H1 (cell line): ENCODE results near the gene CXADR. TPM values are rescaled to one million over a fixed set of nuclear protein-coding genes. Genes with fewer than 3 reads are reported as not detected.
A peak's percentile ranks its signal among the peaks of the same experiment; 100 is the strongest.

Source experiments
- CTCF ChIA-PET: fragments of 300-600 bp; sonication (Branson Sonifier 250); formaldehyde crosslinking; loops from one replicate; lab custom pipeline; 2021; ENCODE audit not compliant: partially characterized antibody; lab: Charles Lee
- POLR2A ChIA-PET: fragments of 300-600 bp; sonication (Branson Sonifier 250); formaldehyde crosslinking; loops from one replicate; lab custom pipeline; 2021; ENCODE audit warnings: inconsistent platforms; ENCODE audit not compliant: partially characterized antibody; lab: Charles Lee
- DNase-seq, 2 experiments: peaks; one replicate each; pipeline versions ENCODE4 v3.0.0 to v3.0.0-alpha.2; 2010 to 2022; ENCODE audit warnings: low spot score in 2 of 2, low read depth in 1 of 2, mixed read lengths in 1 of 2
- FAIRE-seq: peaks from 2 replicates; lab custom pipeline; 2011; peaks lifted over from hg19 to GRCh38; lab: Jason Lieb, UNC
- H2AFZ ChIP-seq: 2 replicates; pipeline ENCODE4 v1.8.1; 2012; ENCODE audit warnings: low read length, inconsistent platforms
- H2AK5ac ChIP-seq: 2 replicates; pipeline ENCODE4 v1.6.1; 2013; ENCODE audit warnings: low read depth, low read length
- H2BK120ac ChIP-seq: replicated peaks from 2 replicates; pipeline ENCODE3; 2013; ENCODE audit warnings: low read depth, low read length, inconsistent platforms
- H2BK12ac ChIP-seq: 2 replicates; pipeline ENCODE4 v1.6.1; 2013; ENCODE audit warnings: low read depth, low read length
- H2BK15ac ChIP-seq: 2 replicates; pipeline ENCODE4 v1.6.1; 2013; ENCODE audit warnings: low read length
- H2BK20ac ChIP-seq: 2 replicates; pipeline ENCODE4 v1.6.1; 2013; ENCODE audit warnings: low read length
- H2BK5ac ChIP-seq: 2 replicates; pipeline ENCODE4 v1.6.1; 2013; ENCODE audit warnings: low read depth, low read length
- H3K14ac ChIP-seq: 2 replicates; pipeline ENCODE4 v1.6.1; 2013; ENCODE audit warnings: inconsistent platforms; ENCODE audit not compliant: insufficient read length
- H3K18ac ChIP-seq: 2 replicates; pipeline ENCODE4 v1.6.1; 2013; ENCODE audit warnings: low read length; ENCODE audit errors: extremely low read depth
- H3K23ac ChIP-seq: 2 replicates; pipeline ENCODE4 v1.6.1; 2013; ENCODE audit warnings: inconsistent platforms; ENCODE audit not compliant: insufficient read length
- H3K23me2 ChIP-seq: 2 replicates; pipeline ENCODE4 v1.6.1; 2013; ENCODE audit warnings: low read depth, low read length
- H3K27ac ChIP-seq: 2 replicates; pipeline ENCODE4 v1.6.1; 2011; ENCODE audit warnings: low read depth, low read length, inconsistent platforms
- H3K27me3 ChIP-seq, 4 experiments: replicated peaks in 1 of 4; 1 replicate in 1 of 4; 2 replicates in 3 of 4; pipeline versions ENCODE4 v1.6.1 to v1.8.1; 2011 to 2013; ENCODE audit warnings: low read length in 3 of 4, mild to moderate bottlenecking in 3 of 4, inconsistent platforms in 2 of 4, mixed read lengths in 2 of 4, moderate library complexity in 1 of 4; ENCODE audit not compliant: control insufficient read depth in 3 of 4, insufficient read depth in 3 of 4; ENCODE audit errors: extremely low read depth in 1 of 4
- H3K36me3 ChIP-seq, 4 experiments: 2 replicates each; pipeline versions ENCODE4 v1.6.1 to v1.8.1; 2011 to 2013; ENCODE audit warnings: mild to moderate bottlenecking in 4 of 4, low read length in 3 of 4, moderate library complexity in 2 of 4, control low read depth in 1 of 4, inconsistent platforms in 1 of 4; ENCODE audit not compliant: insufficient read depth in 4 of 4, control insufficient read depth in 2 of 4
- H3K4ac ChIP-seq: replicated peaks from 2 replicates; pipeline ENCODE3; 2013; ENCODE audit warnings: low read length, low read depth, mixed read lengths, inconsistent platforms; ENCODE audit not compliant: insufficient read length
- H3K4me1 ChIP-seq, 4 experiments: replicated peaks in 1 of 4; 1 replicate in 1 of 4; 2 replicates in 3 of 4; pipeline versions ENCODE4 v1.6.1 to v1.8.1; 2011 to 2013; ENCODE audit warnings: low read length in 3 of 4, inconsistent platforms in 2 of 4, mixed read lengths in 1 of 4; ENCODE audit not compliant: insufficient read depth in 4 of 4, control insufficient read depth in 3 of 4
- H3K4me2 ChIP-seq, 2 experiments: 2 replicates each; pipeline versions ENCODE4 v1.6.1 to v1.8.1; 2011 to 2013; ENCODE audit warnings: low read depth in 2 of 2, low read length in 2 of 2, control low read depth in 1 of 2, inconsistent platforms in 1 of 2, mild to moderate bottlenecking in 1 of 2; ENCODE audit not compliant: insufficient read depth in 1 of 2
- H3K4me3 ChIP-seq, 4 experiments: fragments of 200-600, 300-600 bp in 1 of 4; sonication (generic), shearing (Covaris generic), sonication (Bioruptor Twin) in 1 of 4; 2 replicates each; pipeline versions ENCODE4 v1.5.1 to v1.8.1; 2011 to 2016; ENCODE audit warnings: low read length in 4 of 4, low read depth in 3 of 4, control low read depth in 2 of 4, inconsistent platforms in 2 of 4, mild to moderate bottlenecking in 2 of 4, mixed read lengths in 1 of 4, moderate library complexity in 1 of 4; ENCODE audit not compliant: insufficient read depth in 2 of 4; ENCODE audit errors: extremely low read depth in 1 of 4
- H3K56ac ChIP-seq: replicated peaks from 2 replicates; pipeline ENCODE3; 2013; ENCODE audit warnings: low read depth, mild to moderate bottlenecking, mixed read lengths, low read length, inconsistent platforms; ENCODE audit not compliant: insufficient read length
- H3K79me1 ChIP-seq: 2 replicates; pipeline ENCODE4 v1.6.1; 2013; ENCODE audit warnings: low read depth, low read length, control low read depth
- H3K79me2 ChIP-seq, 2 experiments: 2 replicates each; pipeline versions ENCODE4 v1.6.1 to v1.8.1; 2012 to 2013; ENCODE audit warnings: low read length in 2 of 2, mild to moderate bottlenecking in 2 of 2, inconsistent platforms in 1 of 2; ENCODE audit not compliant: insufficient read depth in 2 of 2, control insufficient read depth in 1 of 2
- H3K9ac ChIP-seq, 4 experiments: replicated peaks in 1 of 4; 1 replicate in 1 of 4; 2 replicates in 3 of 4; pipeline versions ENCODE4 v1.6.1 to v1.8.1; 2011 to 2013; ENCODE audit warnings: low read depth in 3 of 4, low read length in 3 of 4, control low read depth in 2 of 4, mild to moderate bottlenecking in 2 of 4, moderate library complexity in 2 of 4, inconsistent platforms in 1 of 4; ENCODE audit errors: extremely low read depth in 1 of 4
- H3K9me3 ChIP-seq, 2 experiments: 2 replicates each; pipeline versions ENCODE4 v1.6.1 to v1.8.1; 2012 to 2013; ENCODE audit warnings: mild to moderate bottlenecking in 2 of 2, moderate library complexity in 2 of 2, control low read depth in 1 of 2, inconsistent platforms in 1 of 2, low read depth in 1 of 2, low read length in 1 of 2, mixed read lengths in 1 of 2; ENCODE audit not compliant: insufficient read depth in 2 of 2
- H4K20me1 ChIP-seq, 2 experiments: replicated peaks in 1 of 2; 2 replicates each; pipeline versions ENCODE3 to v1.8.1; 2011 to 2013; ENCODE audit warnings: inconsistent platforms in 2 of 2, low read length in 2 of 2, mild to moderate bottlenecking in 1 of 2; ENCODE audit not compliant: insufficient read depth in 2 of 2, control insufficient read depth in 1 of 2
- H4K5ac ChIP-seq: 2 replicates; pipeline ENCODE4 v1.6.1; 2013; ENCODE audit warnings: low read length, low read depth, mixed read lengths, inconsistent platforms; ENCODE audit not compliant: insufficient read length
- H4K8ac ChIP-seq: 2 replicates; pipeline ENCODE4 v1.8.0; 2013; ENCODE audit warnings: mild to moderate bottlenecking, moderate library complexity, low read length, inconsistent platforms; ENCODE audit not compliant: insufficient read depth; ENCODE audit errors: extremely low read depth
- H4K91ac ChIP-seq: replicated peaks from 2 replicates; pipeline ENCODE3; 2013; ENCODE audit warnings: low read length, mixed read lengths, inconsistent platforms; ENCODE audit not compliant: insufficient read length
- HDAC2 ChIP-seq, 2 experiments: fragments of 300-600 bp in 1 of 2; sonication (generic) in 1 of 2; IDR thresholded peaks; 2 replicates each; pipeline ENCODE4 v1.6.1; 2011 to 2012; ENCODE audit warnings: low read depth in 2 of 2, low read length in 2 of 2, mild to moderate bottlenecking in 2 of 2, moderate library complexity in 2 of 2, borderline replicate concordance in 1 of 2, inconsistent platforms in 1 of 2
- SAP30 ChIP-seq: fragments of 300-600 bp; sonication (generic); IDR thresholded peaks from 2 replicates; pipeline ENCODE4 v1.7.1; 2012; ENCODE audit warnings: low read length, moderate library complexity, mild to moderate bottlenecking, inconsistent platforms; ENCODE audit not compliant: insufficient read depth, insufficient replicate concordance
- WGBS, 2 experiments: shearing (Covaris generic) in 1 of 2; methylation state at CpG; one replicate each; pipeline versions ENCODE4 v1.1.6 to v1.1.7; 2013 to 2015; ENCODE audit warnings: low lambda C conversion rate in 2 of 2, mixed read lengths in 2 of 2, inconsistent platforms in 1 of 2, low coverage in 1 of 2, missing lambda C conversion rate in 1 of 2; ENCODE audit not compliant: insufficient replicate concordance in 2 of 2, insufficient coverage in 1 of 2, insufficient read length in 1 of 2; ENCODE audit errors: extremely low coverage in 1 of 2, missing lambda C conversion rate in 1 of 2; 5-methylcytosine and 5-hydroxymethylcytosine counted together
- polyA plus RNA-seq, 7 experiments: library from polyadenylated mRNA; depleted of rRNA in 3 of 7; stranded (reverse) in 5 of 7; unstranded in 2 of 7; fragments of >200 nt in 5 of 7; fragments of 200-250 nt in 2 of 7; gene quantifications; 1 replicate in 5 of 7; 2 replicates in 1 of 7; 4 replicates in 1 of 7; pipeline versions ENCODE4 v1.2.1 to v1.2.3, GENCODE V29; 2011 to 2013; ENCODE audit warnings: missing spikeins in 2 of 7, mixed read lengths in 2 of 7
- total RNA-seq: library from RNA; stranded (reverse); fragmentation: NEBNext Ultra II Directional; extraction: Animal tissue kit (Norgen Biotek cat#: 25700); gene quantifications from 2 replicates; pipeline ENCODE4 v1.2.1, GENCODE V29; 2021

Gene CXADR
- total and polyA plus RNA-seq, 2 of the 8 experiments (the other 6 are each of a cell fraction or from before 2014, with no cell fraction given): 45.6 to 145 TPM

DNA sequence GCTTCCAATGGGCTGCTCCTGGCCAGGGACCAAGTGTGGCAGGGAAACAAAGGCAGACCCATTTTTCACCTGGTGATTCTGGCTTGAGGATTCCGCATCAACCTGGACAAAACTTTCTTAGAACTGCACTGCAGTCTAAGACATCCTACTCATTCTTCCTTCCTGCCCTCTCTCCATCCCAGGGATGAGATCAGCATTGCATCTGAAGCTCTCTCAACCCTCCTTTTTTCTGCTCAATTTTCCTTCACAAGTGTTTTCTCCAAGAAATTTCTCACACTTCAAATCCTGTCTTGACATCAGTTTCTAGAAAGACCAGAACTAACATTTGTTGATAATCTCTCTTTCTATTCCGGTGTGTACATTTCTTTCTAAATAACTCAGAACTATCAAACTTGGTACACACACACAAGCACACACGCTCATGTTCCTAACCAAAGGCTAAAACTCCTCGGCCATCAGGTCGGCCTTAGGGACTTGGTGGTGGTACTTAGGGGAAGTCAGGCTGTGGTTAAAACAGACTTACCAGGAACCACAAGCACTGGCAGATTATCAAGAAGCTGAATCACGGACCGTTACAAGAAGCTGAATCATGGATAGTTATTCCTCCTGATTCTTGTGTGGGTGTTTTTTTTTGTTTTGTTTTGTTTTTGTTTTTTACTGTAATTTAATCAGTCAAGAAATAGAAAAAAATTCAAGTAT lies 21.0 kb upstream of the CXADR start:
- no peak overlapping the region for H3K23ac ChIP-seq
- no peaks in the 10 kb centered on the region for H3K79me2 ChIP-seq
- H3K56ac ChIP-seq: no peak overlapping the region
- no peaks in the 10 kb centered on the region for H4K20me1 ChIP-seq
- POLR2A ChIA-PET: interaction anchor here (0.9 kb wide), 1 partner anchor 37 kb away, joined by 3 read pairs; no protein-coding TSS in a partner anchor
- no peak overlapping the region for H2BK12ac ChIP-seq
- H4K91ac ChIP-seq: no peak overlapping the region
- no peak overlapping the region for H3K27ac ChIP-seq
- H3K18ac ChIP-seq: no peak overlapping the region
- H2AK5ac ChIP-seq: no peak overlapping the region
- no peaks in the 10 kb centered on the region; the same call in 1 of the 2 replicates for H3K23me2 ChIP-seq
- no peak overlapping the region for H2BK15ac ChIP-seq
- H2BK120ac ChIP-seq: no peak overlapping the region
- H4K5ac ChIP-seq: no peak overlapping the region
- CTCF ChIA-PET: interaction anchor here (1.0 kb wide), 1 partner anchor 20 kb away, joined by 5 read pairs; no protein-coding TSS in a partner anchor
- no peaks in the 10 kb centered on the region for H3K27me3 ChIP-seq
- H3K79me1 ChIP-seq: no peaks in the 10 kb centered on the region
- H2AFZ ChIP-seq: peak overlapping the region; percentile 74; the same call in 1 of the 2 replicates
- H2BK20ac ChIP-seq: no peak overlapping the region
- no peak for FAIRE-seq
- no peak overlapping the region for H3K4me3 ChIP-seq
- H2BK5ac ChIP-seq: no peak overlapping the region
- no peak overlapping the region for H4K8ac ChIP-seq
- no peak overlapping the region for H3K4ac ChIP-seq
- no peak overlapping the region for H3K4me2 ChIP-seq
- no peak overlapping the region for H3K14ac ChIP-seq
- H3K9ac ChIP-seq: no peak overlapping the region
- no peaks in the 10 kb centered on the region for H3K9me3 ChIP-seq
- WGBS, 2 experiments: 89% methylated on average over 7 of the region's 7 CpGs; no CpG with 5 or more reads in 1 of the 2 experiments
- no peaks in the 10 kb centered on the region for H3K4me1 ChIP-seq
- DNase-seq: no peak
- H3K36me3 ChIP-seq: no peaks in the 10 kb centered on the region
- TF ChIP-seq HDAC2 (IDR thresholded peaks at IDR 0.05; ENCODE audit: borderline replicate concordance in 1 of 2, low read depth in 2 of 2, low read length in 2 of 2) (no peak), SAP30 (no peak)
